Neural cell (in vitro differentiated cells): ENCODE results near the gene THAP2. TPM values are rescaled to one million over a fixed set of nuclear protein-coding genes. Genes with fewer than 3 reads are reported as not detected.

Experiments
- H2AFZ ChIP-seq: fragments of 200-600, 300-800 bp; sonication (generic), shearing (Covaris generic); 2 replicates; pipeline ENCODE4 v1.6.0; 2014; ENCODE audit warnings: low read depth, mild to moderate bottlenecking, antibody characterized with exemption, low read length, moderate library complexity
- H3F3A ChIP-seq: fragments of 200-600 bp; shearing (Covaris generic); 2 replicates; pipeline ENCODE4 v1.6.1; 2016; ENCODE audit warnings: mild to moderate bottlenecking, moderate library complexity, mixed read lengths, antibody characterized with exemption, low read length; ENCODE audit not compliant: insufficient read depth, poor library complexity, severe bottlenecking
- H3K27ac ChIP-seq: fragments of 200-600, 300-800 bp; sonication (generic), shearing (Covaris generic); 2 replicates; pipeline ENCODE4 v1.5.1; 2014; ENCODE audit warnings: mild to moderate bottlenecking, low read length, moderate library complexity
- H3K27me3 ChIP-seq: fragments of 300-800, 200-600 bp; sonication (generic), shearing (Covaris generic); 2 replicates; pipeline ENCODE4 v1.6.0; 2014; ENCODE audit warnings: mild to moderate bottlenecking, low read depth, low read length, moderate library complexity; ENCODE audit not compliant: insufficient read depth
- H3K36me3 ChIP-seq: fragments of 300-800, 200-600 bp; sonication (generic), shearing (Covaris generic); 2 replicates; pipeline ENCODE4 v1.5.1; 2014; ENCODE audit warnings: mild to moderate bottlenecking, antibody characterized with exemption, low read length, moderate library complexity; ENCODE audit not compliant: insufficient read depth
- H3K4me2 ChIP-seq: fragments of 300-800, 200-600 bp; sonication (generic), shearing (Covaris generic); 2 replicates; pipeline ENCODE4 v1.6.0; 2014; ENCODE audit warnings: mild to moderate bottlenecking, low read length
- H3K4me3 ChIP-seq: fragments of 300-800, 200-600 bp; sonication (generic), shearing (Covaris generic); 2 replicates; pipeline ENCODE4 v1.5.1; 2014; ENCODE audit warnings: mild to moderate bottlenecking, low read length, moderate library complexity
- H3K79me2 ChIP-seq: fragments of 200-600 bp; shearing (Covaris generic); replicated peaks from 2 replicates; pipeline ENCODE4 v1.6.0; 2014; ENCODE audit warnings: mild to moderate bottlenecking, low read length, moderate library complexity; ENCODE audit not compliant: insufficient read depth
- H3K9ac ChIP-seq: fragments of 300-800, 200-600 bp; sonication (generic), shearing (Covaris generic); 2 replicates; pipeline ENCODE4 v1.6.1; 2016; ENCODE audit warnings: mild to moderate bottlenecking, low read length, mixed read lengths
- H3K9me2 ChIP-seq: fragments of 200-600 bp; shearing (Covaris generic); 2 replicates; pipeline ENCODE4 v1.6.1; 2016; ENCODE audit warnings: mild to moderate bottlenecking, low read length, mixed read lengths; ENCODE audit not compliant: insufficient read depth
- H3K9me3 ChIP-seq: fragments of 200-600, 300-800 bp; sonication (generic), shearing (Covaris generic); 2 replicates; pipeline ENCODE4 v1.6.1; 2016; ENCODE audit warnings: mild to moderate bottlenecking, mixed run types, low read length, moderate library complexity, mixed read lengths
- H4K20me1 ChIP-seq: fragments of 200-600 bp; shearing (Covaris generic); 2 replicates; pipeline ENCODE4 v1.6.1; 2016; ENCODE audit warnings: mild to moderate bottlenecking, mixed run types; ENCODE audit not compliant: insufficient read depth
- EP300 ChIP-seq: fragments of 450-650 bp; conservative IDR thresholded peaks from 2 replicates; pipeline ENCODE4 v1.6.1; 2014; ENCODE audit warnings: antibody characterized with exemption, mild to moderate bottlenecking, moderate library complexity; ENCODE audit not compliant: poor library complexity, severe bottlenecking
- EZH2 ChIP-seq: fragments of 200-600, 300-800 bp; shearing (Covaris generic), sonication (generic); IDR thresholded peaks from 2 replicates; pipeline ENCODE4 v1.6.1; 2014; ENCODE audit warnings: antibody characterized with exemption, low read length, borderline replicate concordance, mild to moderate bottlenecking; ENCODE audit not compliant: insufficient read depth, poor library complexity, severe bottlenecking
- MXI1 ChIP-seq: fragments of 450-650 bp; conservative IDR thresholded peaks from 2 replicates; pipeline ENCODE4 v1.6.1; 2014; ENCODE audit warnings: antibody characterized with exemption, mild to moderate bottlenecking; ENCODE audit not compliant: poor library complexity, severe bottlenecking
- POLR2AphosphoS5 ChIP-seq: IDR thresholded peaks from 2 replicates; pipeline ENCODE4 v1.6.1; 2012
- RAD21 ChIP-seq: fragments of 450-650 bp; conservative IDR thresholded peaks from 2 replicates; pipeline ENCODE4 v1.6.1; 2014; ENCODE audit warnings: antibody characterized with exemption, mild to moderate bottlenecking, moderate library complexity
- SMC3 ChIP-seq: fragments of 450-650 bp; conservative IDR thresholded peaks from 2 replicates; pipeline ENCODE4 v1.6.1; 2014; ENCODE audit warnings: antibody characterized with exemption, mild to moderate bottlenecking, moderate library complexity; ENCODE audit not compliant: poor library complexity
- TAF1 ChIP-seq: IDR thresholded peaks from 2 replicates; pipeline ENCODE4 v1.6.1; 2012; ENCODE audit warnings: low read depth
- polyA plus RNA-seq: library from polyadenylated mRNA; depleted of rRNA; stranded (reverse); fragments of >200 nt; gene quantifications from 2 replicates; pipeline ENCODE4 v1.2.3, GENCODE V29; 2014
- TF ChIP-seq, protein P1 (sequence below): IDR thresholded peaks from 2 replicates; pipeline ENCODE4 v1.6.1; 2012; ENCODE audit warnings: borderline replicate concordance
- TF ChIP-seq, protein P2 (sequence below): fragments of 450-650 bp; IDR thresholded peaks from 2 replicates; pipeline ENCODE4 v1.5.1; 2014; ENCODE audit warnings: antibody characterized with exemption, mild to moderate bottlenecking, moderate library complexity; ENCODE audit not compliant: poor library complexity, severe bottlenecking

Gene THAP2
- polyA plus RNA-seq, 1 donor from 2014 or later, result 15.5 TPM

DNA sequence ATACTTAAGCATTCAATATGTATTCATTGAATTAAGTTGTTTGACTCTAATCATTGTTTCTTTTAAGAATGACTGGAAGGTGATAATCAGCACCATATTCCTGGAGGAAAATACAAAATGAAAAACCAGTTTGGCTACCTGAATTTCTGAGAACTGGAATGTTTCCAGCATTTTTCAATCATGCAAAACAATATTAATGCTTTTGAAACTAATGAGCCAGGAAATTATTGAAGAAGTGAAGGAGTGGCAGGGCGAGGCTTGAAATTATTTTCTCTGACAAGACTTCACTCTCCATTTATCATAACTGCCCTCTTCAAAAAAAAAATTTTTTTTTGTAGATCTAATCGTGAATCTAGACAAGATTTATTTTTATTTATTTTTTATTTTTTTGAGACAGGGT lies 40.8 kb downstream of the THAP2 start:
- H4K20me1 ChIP-seq, result no peaks in the 10 kb centered on the region
- H3K27ac ChIP-seq, result no peak overlapping the region
- H3K27me3 ChIP-seq, result no peaks in the 10 kb centered on the region
- H3K9ac ChIP-seq, result no peak overlapping the region
- H3K36me3 ChIP-seq, result no peaks in the 10 kb centered on the region
- H3K9me2 ChIP-seq, result no peaks in the 10 kb centered on the region
- TF ChIP-seq, protein P1, sequence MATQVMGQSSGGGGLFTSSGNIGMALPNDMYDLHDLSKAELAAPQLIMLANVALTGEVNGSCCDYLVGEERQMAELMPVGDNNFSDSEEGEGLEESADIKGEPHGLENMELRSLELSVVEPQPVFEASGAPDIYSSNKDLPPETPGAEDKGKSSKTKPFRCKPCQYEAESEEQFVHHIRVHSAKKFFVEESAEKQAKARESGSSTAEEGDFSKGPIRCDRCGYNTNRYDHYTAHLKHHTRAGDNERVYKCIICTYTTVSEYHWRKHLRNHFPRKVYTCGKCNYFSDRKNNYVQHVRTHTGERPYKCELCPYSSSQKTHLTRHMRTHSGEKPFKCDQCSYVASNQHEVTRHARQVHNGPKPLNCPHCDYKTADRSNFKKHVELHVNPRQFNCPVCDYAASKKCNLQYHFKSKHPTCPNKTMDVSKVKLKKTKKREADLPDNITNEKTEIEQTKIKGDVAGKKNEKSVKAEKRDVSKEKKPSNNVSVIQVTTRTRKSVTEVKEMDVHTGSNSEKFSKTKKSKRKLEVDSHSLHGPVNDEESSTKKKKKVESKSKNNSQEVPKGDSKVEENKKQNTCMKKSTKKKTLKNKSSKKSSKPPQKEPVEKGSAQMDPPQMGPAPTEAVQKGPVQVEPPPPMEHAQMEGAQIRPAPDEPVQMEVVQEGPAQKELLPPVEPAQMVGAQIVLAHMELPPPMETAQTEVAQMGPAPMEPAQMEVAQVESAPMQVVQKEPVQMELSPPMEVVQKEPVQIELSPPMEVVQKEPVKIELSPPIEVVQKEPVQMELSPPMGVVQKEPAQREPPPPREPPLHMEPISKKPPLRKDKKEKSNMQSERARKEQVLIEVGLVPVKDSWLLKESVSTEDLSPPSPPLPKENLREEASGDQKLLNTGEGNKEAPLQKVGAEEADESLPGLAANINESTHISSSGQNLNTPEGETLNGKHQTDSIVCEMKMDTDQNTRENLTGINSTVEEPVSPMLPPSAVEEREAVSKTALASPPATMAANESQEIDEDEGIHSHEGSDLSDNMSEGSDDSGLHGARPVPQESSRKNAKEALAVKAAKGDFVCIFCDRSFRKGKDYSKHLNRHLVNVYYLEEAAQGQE, result no peak
- TF ChIP-seq SMC3 (no peak), RAD21 (no peak), POLR2AphosphoS5 (no peak), EP300 (no peak), TAF1 (no peak), MXI1 (no peak), EZH2 (no peak)
- TF ChIP-seq, protein P2, sequence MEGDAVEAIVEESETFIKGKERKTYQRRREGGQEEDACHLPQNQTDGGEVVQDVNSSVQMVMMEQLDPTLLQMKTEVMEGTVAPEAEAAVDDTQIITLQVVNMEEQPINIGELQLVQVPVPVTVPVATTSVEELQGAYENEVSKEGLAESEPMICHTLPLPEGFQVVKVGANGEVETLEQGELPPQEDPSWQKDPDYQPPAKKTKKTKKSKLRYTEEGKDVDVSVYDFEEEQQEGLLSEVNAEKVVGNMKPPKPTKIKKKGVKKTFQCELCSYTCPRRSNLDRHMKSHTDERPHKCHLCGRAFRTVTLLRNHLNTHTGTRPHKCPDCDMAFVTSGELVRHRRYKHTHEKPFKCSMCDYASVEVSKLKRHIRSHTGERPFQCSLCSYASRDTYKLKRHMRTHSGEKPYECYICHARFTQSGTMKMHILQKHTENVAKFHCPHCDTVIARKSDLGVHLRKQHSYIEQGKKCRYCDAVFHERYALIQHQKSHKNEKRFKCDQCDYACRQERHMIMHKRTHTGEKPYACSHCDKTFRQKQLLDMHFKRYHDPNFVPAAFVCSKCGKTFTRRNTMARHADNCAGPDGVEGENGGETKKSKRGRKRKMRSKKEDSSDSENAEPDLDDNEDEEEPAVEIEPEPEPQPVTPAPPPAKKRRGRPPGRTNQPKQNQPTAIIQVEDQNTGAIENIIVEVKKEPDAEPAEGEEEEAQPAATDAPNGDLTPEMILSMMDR, result no peak
- no peak overlapping the region for H3K4me2 ChIP-seq
- H3K79me2 ChIP-seq, result no peaks in the 10 kb centered on the region
- H2AFZ ChIP-seq, result no peak overlapping the region
- no peak overlapping the region for H3K4me3 ChIP-seq
- no peaks in the 10 kb centered on the region for H3K9me3 ChIP-seq
- no peaks in the 10 kb centered on the region for H3F3A ChIP-seq

DNA sequence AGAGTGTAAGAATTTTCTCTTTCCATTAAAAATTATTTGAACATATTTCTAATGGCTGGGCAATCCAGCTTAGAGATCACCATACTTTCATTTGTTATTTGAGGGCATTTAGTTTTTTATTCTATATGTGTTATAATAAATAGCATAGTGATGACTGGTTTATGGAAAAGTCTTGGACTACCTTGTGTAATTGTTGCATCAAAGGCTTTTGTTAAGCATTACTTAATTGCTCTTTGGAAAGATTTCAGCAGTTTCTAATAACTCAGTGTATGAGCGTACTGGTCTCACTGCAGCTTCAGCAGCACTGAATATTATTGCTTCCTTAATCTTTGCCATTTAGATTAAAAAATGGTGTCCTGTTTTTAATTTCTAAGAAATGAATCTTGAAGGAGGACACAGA lies 44.6 kb downstream of the THAP2 start:
- TF ChIP-seq, protein P1, result no peak
- TF ChIP-seq POLR2AphosphoS5 (no peak), RAD21 (no peak), EP300 (no peak), SMC3 (no peak), MXI1 (no peak), EZH2 (no peak), TAF1 (no peak)
- TF ChIP-seq, protein P2, result no peak
- H3K79me2 ChIP-seq, result no peaks in the 10 kb centered on the region
- H3K9me3 ChIP-seq, result no peaks in the 10 kb centered on the region
- no peak overlapping the region for H3K9ac ChIP-seq
- H3K36me3 ChIP-seq, result no peaks in the 10 kb centered on the region
- H3K27me3 ChIP-seq, result no peaks in the 10 kb centered on the region
- H3K4me2 ChIP-seq, result no peak overlapping the region
- no peaks in the 10 kb centered on the region for H3F3A ChIP-seq
- H3K4me3 ChIP-seq, result no peak overlapping the region
- no peak overlapping the region for H3K27ac ChIP-seq
- no peak overlapping the region for H2AFZ ChIP-seq
- H3K9me2 ChIP-seq, result no peaks in the 10 kb centered on the region
- H4K20me1 ChIP-seq, result no peaks in the 10 kb centered on the region
